Activated T-helper 1 cell treated with anti-CD3 and anti-CD28 coated beads, Interleukin-12 subunit alpha, Interleukin-12 subunit beta, Interleukin-2, Interleukin-4 antibody, amounts not matched to agents 30 ng/mL and 10 ng/mL and 1 ng/mL, durations not matched to agents 14 hours and 24 hours and 36 hours (primary cell): ENCODE data around the gene KCNG2. TPM values are rescaled to one million over a fixed set of nuclear protein-coding genes. Genes with fewer than 3 reads are reported as not detected.

Experiments
- DNase-seq: peaks from one replicate; pipeline ENCODE4 v3.0.0; 2021; ENCODE audit warnings: low spot score
- H3K27ac Mint-ChIP-seq: one replicate; pipeline ENCODE4 v1.8.0; 2021; ENCODE audit warnings: mild to moderate bottlenecking, mixed read lengths
- H3K27me3 Mint-ChIP-seq: one replicate; pipeline ENCODE4 v1.8.0; 2022; ENCODE audit warnings: mild to moderate bottlenecking, moderate library complexity, mixed read lengths; ENCODE audit not compliant: insufficient read depth
- H3K36me3 Mint-ChIP-seq: one replicate; pipeline ENCODE4 v1.8.0; 2021; ENCODE audit warnings: low read depth, mixed read lengths
- H3K4me1 Mint-ChIP-seq: one replicate; pipeline ENCODE4 v1.8.0; 2021; ENCODE audit warnings: low read depth, mixed read lengths
- H3K4me3 Mint-ChIP-seq: one replicate; pipeline ENCODE4 v1.8.0; 2021; ENCODE audit warnings: mild to moderate bottlenecking, moderate library complexity, mixed read lengths
- H3K9me3 Mint-ChIP-seq: one replicate; pipeline ENCODE4 v1.8.0; 2021; ENCODE audit warnings: mixed read lengths
- intact Hi-C: fragments of 100-400 bp; cut with micrococcal nuclease; formaldehyde crosslinking; loops from one replicate; pipeline ENCODE4 v1.15.1; 2024
- total RNA-seq: library from RNA; stranded (reverse); gene quantifications from 2 replicates; pipeline ENCODE4 v1.2.3, GENCODE V29; 2022

Gene KCNG2
- total RNA-seq, 1 donor from 2014 or later, result not detected

DNA sequence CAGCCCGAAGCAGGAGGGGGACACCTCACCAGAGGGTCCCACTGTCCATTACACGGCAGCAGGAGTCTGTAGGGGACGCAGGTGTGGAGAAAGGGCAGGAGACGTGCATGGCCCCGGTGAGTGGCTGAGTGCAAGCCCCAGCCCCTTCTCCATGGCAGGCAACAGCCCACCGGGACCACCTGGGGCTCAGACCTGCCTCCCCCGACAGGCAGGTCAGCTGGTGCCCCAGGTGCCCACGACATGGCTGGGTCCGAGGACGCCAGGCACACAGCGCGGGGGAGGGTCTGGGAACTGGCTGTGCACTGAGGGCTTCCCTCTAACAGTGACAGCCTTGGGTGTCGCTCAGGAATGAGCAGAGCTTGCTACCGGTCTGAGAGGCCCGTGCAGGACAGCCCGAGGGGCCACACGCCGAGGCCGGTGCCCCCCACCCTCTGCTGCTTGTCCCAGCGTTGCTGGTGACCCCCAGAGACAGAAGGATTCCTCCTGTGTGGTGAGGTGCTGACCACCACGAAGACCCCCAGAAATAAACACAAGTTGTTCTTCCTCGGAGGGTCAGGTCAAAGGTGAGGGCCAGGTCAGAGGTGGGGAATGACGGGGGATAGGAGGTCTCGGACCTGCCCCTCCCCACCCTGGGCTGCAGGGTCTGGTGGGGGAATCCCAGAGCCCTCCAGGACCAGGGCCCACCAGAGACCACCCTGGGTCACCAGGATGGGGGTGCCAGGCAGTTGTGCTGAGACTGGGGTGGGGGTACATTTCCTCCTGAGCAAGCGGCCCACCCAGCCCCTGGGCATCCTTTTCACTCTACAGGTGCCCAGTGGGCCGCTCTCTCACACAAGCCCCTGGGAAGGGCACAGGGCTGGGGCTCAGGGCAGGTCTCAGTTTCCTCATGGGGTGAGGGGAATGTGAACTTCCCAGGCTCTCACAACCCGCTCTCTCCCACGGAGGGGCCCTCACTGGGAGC lies 103.2 kb downstream of the KCNG2 start:
- Mint-ChIP-seq H3K4me1 (peaks cover 6% of the 10 kb centered on the region), H3K27ac (no peak overlapping the region), H3K36me3 (peaks cover 12% of the 10 kb centered on the region), H3K4me3 (no peak overlapping the region), H3K27me3 (no peaks in the 10 kb centered on the region), H3K9me3 (peaks cover 20% of the 10 kb centered on the region)
- no peak for DNase-seq
- intact Hi-C loops, result no loop called here

GRCh38 chr18:79901665-79902064 lies 103.9 kb downstream of the KCNG2 start:
- no peak for DNase-seq
- Mint-ChIP-seq H3K4me1 (peaks cover 11% of the 10 kb centered on the region), H3K27me3 (no peaks in the 10 kb centered on the region), H3K27ac (no peak overlapping the region), H3K4me3 (no peak overlapping the region), H3K9me3 (peaks cover 14% of the 10 kb centered on the region), H3K36me3 (peaks cover 12% of the 10 kb centered on the region)
- intact Hi-C loops, result no loop called here

DNA sequence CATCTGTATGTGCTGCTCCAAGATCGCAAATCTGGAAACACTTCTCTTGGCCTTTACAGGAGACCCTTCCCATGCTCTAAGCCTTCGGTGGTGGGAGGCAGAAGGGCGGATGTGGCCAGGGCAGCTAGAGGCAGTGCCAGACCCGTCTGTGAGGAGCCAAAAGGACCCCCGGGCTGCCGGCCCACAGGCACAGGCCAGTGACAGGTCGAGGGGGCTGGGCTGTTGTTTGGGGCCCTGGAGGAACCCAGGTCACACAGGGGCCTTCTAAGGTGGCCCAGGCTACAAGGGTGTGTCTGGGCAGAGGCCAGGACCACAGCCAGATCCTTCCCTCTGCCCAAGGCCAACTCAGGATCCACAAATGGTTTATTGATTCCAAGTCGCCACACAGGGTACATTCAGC lies 104.3 kb downstream of the KCNG2 start:
- intact Hi-C loops, result no loop called here
- Mint-ChIP-seq H3K27me3 (no peaks in the 10 kb centered on the region), H3K27ac (no peak overlapping the region), H3K9me3 (peaks cover 10% of the 10 kb centered on the region), H3K4me1 (peaks cover 11% of the 10 kb centered on the region), H3K36me3 (peaks cover 11% of the 10 kb centered on the region), H3K4me3 (no peak overlapping the region)
- DNase-seq, result no peak

DNA sequence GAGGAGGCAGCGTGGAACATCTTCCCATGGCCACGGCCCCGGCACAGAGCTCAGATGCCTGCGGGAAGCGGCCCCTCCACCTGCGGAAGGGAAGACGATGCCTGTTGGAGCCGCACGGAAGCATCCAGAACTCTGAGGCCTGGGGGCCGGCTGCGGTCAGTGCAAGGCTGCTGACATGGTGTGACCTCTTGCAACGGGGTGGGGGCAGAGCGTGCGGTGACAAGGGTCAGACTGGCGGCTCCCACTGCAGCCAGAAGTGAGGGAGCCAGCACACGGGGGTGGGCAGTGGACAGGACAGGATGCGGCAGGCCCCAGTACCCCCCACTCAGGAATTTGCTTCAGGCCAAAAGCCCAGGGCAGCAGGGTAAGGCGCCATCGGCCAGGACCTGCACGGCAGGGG lies 104.9 kb downstream of the KCNG2 start:
- Mint-ChIP-seq H3K9me3 (peaks cover 5% of the 10 kb centered on the region), H3K27me3 (no peaks in the 10 kb centered on the region), H3K27ac (no peak overlapping the region), H3K4me1 (peaks cover 11% of the 10 kb centered on the region), H3K36me3 (peaks cover 9% of the 10 kb centered on the region), H3K4me3 (no peak overlapping the region)
- DNase-seq, result no peak
- intact Hi-C loops, result no loop called here

DNA sequence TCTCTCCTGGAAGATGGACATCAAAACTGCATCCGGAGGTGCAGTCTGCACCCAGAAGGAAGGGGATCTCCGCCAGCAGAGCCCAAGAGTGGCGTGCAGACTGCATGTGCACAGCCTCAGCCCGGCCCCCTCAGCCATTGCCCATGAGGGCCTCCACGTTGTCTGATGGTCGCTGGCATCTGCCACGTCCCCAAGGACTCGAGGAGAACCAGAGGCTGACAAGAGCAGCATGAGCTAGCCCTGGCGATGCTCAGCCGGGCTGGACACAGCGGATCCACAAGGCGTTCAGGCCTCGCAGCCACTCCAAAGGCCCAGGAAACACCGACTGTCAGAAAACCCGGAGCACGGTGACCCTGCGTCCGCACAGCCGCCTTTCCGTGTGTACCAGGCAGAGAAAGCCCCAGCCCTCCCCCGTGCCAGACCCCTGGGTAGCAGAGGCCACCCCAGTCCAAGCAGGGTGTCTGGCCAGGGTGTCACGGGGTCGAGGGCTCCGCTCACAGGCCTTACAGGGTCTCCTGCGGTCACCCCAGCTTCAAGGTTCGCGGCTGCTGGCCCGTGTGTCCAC lies 105.4 kb downstream of the KCNG2 start:
- no peaks in the 10 kb centered on the region for H3K9me3 Mint-ChIP-seq
- intact Hi-C loops, result no loop called here
- H3K4me1 Mint-ChIP-seq, result peaks cover 11% of the 10 kb centered on the region
- DNase-seq, result no peak
- no peak overlapping the region for H3K27ac Mint-ChIP-seq
- H3K36me3 Mint-ChIP-seq, result peaks cover 10% of the 10 kb centered on the region
- no peak overlapping the region for H3K4me3 Mint-ChIP-seq
- H3K27me3 Mint-ChIP-seq, result no peaks in the 10 kb centered on the region

DNA sequence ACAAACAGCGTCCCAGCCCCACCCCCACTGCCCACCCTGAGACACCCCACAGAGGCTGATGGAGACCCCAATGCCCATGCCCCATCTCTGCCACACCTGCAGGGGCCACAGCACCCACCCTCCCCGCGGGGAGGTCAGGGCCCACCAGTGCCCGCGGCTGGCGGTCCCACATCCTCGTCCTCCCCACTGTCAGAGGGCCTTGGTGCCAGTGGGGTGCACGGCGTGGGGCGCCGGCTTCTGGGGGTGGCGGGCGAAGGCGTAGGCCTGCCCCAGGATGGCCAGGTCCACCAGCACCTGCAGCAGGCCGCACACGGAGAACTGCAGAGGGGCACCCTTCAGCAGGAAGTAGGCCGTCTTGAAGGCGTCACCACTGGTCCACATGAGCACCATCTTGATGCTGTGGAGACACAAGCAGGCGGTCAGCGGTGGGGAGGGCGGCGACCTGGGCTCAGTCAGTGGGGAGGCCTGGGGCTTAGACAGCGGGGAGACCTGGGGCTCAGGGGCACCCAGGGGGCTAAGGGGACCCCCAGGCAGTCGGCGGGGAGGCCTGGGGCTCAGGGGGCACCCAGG lies 106.1 kb downstream of the KCNG2 start:
- Mint-ChIP-seq H3K4me3 (no peak overlapping the region), H3K4me1 (peaks cover 11% of the 10 kb centered on the region), H3K27me3 (no peaks in the 10 kb centered on the region), H3K9me3 (peaks cover 2% of the 10 kb centered on the region), H3K36me3 (peaks cover 16% of the 10 kb centered on the region), H3K27ac (no peak overlapping the region)
- DNase-seq, result no peak
- intact Hi-C loops, result no loop called here

DNA sequence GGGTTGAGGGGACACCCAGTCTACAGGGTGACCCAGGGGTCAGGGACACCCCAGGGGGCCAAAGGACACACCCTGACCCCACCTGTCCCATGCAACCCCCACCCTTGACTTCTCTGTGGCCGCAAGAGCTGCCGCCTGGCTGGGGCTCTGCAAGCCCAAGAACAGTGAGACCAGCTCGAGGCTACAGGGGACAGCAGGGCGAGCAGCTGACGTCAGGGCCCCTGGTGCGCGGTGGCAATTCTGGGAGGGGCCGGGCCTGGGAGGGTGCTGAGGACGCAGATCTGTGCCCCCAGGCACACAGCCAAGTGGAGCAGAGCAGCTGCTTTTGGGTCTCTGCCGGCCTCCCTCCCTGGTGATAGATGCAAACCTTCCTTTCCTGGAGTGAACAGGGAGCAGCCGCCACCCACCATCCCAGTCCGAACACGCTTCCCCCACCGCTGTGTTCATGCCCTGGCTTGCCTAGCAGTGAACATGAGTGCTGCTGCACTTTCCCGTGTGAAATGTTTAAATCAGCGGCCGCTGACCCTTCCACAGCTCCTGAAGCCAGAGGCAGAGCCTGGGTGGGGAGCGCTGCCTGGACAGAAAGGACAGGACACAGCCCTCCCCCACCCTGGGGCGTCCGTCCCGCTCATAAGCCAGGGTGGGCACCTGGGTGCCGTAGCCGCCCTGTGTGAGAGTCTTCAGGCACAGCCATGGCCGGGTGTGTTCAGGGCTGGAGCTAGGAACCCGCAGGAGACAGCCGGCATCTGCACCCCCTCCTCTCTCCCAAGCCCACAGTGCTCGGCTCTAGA lies 106.8 kb downstream of the KCNG2 start:
- Mint-ChIP-seq H3K4me1 (peaks cover 11% of the 10 kb centered on the region), H3K9me3 (peaks cover 4% of the 10 kb centered on the region), H3K27ac (no peak overlapping the region), H3K4me3 (no peak overlapping the region), H3K36me3 (peaks cover 20% of the 10 kb centered on the region), H3K27me3 (no peaks in the 10 kb centered on the region)
- intact Hi-C loops, result no loop called here
- no peak for DNase-seq

DNA sequence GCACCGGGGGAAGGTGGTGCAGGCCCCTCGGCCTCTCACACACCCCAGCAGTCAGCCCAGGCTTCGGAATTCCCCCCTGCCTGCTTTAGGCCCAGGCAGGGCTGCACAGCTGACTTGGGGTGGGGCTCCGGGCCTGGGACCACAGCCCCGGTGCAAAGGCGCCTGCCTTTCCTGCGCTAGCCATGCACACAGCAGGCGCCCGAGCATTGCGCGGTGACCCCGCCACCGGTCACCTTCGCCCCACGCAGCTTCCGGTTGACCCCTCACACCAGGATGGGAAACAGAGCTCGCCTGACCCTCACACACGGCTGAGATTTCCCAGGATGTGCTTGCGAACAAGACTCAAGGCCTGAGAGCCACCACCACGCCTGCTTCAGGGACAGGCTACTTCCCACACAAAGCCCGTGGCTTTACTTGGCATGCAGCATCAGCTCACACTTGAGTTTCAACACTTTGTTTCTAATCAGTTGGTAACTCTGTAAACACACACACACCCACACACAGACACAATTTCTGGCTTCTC lies 107.7 kb downstream of the KCNG2 start:
- peaks cover 18% of the 10 kb centered on the region for H3K36me3 Mint-ChIP-seq
- H3K27me3 Mint-ChIP-seq, result no peaks in the 10 kb centered on the region
- intact Hi-C loops, result no loop called here
- no peak for DNase-seq
- peaks cover 6% of the 10 kb centered on the region for H3K9me3 Mint-ChIP-seq
- peak overlapping the region; percentile 76 for H3K27ac Mint-ChIP-seq
- H3K4me1 Mint-ChIP-seq, result peaks cover 14% of the 10 kb centered on the region
- no peak overlapping the region for H3K4me3 Mint-ChIP-seq

- peaks cover 9% of the 10 kb centered on the region for H3K9me3 Mint-ChIP-seq
- H3K36me3 Mint-ChIP-seq, result peaks cover 22% of the 10 kb centered on the region
- peaks cover 17% of the 10 kb centered on the region for H3K4me1 Mint-ChIP-seq
- no peak for DNase-seq
- no peaks in the 10 kb centered on the region for H3K27me3 Mint-ChIP-seq
- H3K4me3 Mint-ChIP-seq, result no peak overlapping the region
- intact Hi-C loops, result no loop called here
- H3K27ac Mint-ChIP-seq, result peak overlapping the region; percentile 76
Measured at GRCh38 chr18:79905993-79906392, 108.3 kb downstream of the KCNG2 start.

DNA sequence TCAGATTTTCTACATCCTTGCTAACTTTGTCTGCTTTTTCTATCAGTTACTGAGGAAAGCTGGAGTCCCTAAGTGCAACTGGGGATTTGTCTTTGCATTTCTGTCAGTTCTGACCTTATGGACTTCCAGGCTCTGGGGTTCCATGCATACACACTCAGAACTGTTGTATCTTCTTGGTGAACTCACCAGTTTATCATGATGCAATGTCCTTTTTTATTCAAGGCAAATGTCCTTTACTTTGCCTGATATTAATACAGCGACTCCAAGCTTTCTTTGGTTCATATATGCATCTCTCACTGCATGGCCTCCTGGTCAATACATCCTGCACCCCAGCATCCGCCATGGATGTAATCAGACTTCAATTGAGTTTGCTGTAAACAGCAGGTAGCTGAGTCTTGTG lies 109.0 kb downstream of the KCNG2 start:
- H3K4me3 Mint-ChIP-seq, result no peak overlapping the region
- no peaks in the 10 kb centered on the region for H3K27me3 Mint-ChIP-seq
- H3K4me1 Mint-ChIP-seq, result peaks cover 17% of the 10 kb centered on the region
- peaks cover 9% of the 10 kb centered on the region for H3K9me3 Mint-ChIP-seq
- intact Hi-C loops, result no loop called here
- DNase-seq, result no peak
- no peak overlapping the region for H3K27ac Mint-ChIP-seq
- H3K36me3 Mint-ChIP-seq, result peaks cover 22% of the 10 kb centered on the region

DNA sequence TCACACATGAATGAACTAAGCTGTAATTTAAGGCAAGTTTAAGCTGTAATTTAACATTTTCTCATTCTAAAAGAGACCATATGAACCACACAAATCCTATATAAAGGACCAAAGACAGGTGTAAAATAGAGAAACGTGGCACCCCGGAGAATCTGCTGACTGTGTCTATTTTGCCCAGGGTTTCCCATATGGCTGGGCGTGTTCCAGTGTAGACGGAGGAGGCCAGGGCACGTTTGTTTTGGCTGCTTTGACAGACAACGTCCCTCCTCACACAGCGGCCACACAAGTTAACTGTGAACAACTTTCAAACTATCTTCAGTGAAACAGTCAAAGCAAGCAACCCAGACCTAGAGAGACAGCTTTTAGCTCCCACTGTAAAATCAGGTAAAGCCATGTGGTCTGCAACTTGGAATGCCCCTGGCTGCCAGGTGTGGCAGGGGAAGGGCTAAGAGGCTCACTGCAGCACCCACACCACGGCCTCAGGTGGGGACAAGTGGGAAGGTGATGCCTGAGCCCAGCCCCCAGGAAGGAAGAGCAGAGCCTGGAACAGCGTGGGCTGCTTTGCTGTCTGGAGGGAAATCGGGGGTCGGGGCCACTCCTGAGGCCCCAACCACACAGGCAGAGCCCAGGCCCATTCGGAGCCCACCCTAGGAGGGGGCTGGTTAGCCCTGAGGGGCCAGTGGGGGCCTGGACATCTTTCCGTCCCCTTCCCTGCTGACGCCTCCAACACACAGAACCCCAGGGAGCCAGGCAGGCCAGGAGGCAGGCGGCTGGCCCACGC lies 113.0 kb downstream of the KCNG2 start:
- intact Hi-C loops, result no loop called here

More for the DNA sequence above, 113.0 kb downstream of the KCNG2 start:
- Mint-ChIP-seq H3K9me3 (peaks cover 9% of the 10 kb centered on the region), H3K36me3 (peaks cover 30% of the 10 kb centered on the region), H3K4me3 (peak overlapping the region; percentile 37), H3K27me3 (no peaks in the 10 kb centered on the region), H3K27ac (peak overlapping the region; percentile 29), H3K4me1 (peaks cover 19% of the 10 kb centered on the region)
- no peak for DNase-seq
